ENCODE measurements around the gene VCPKMT.

DNA sequence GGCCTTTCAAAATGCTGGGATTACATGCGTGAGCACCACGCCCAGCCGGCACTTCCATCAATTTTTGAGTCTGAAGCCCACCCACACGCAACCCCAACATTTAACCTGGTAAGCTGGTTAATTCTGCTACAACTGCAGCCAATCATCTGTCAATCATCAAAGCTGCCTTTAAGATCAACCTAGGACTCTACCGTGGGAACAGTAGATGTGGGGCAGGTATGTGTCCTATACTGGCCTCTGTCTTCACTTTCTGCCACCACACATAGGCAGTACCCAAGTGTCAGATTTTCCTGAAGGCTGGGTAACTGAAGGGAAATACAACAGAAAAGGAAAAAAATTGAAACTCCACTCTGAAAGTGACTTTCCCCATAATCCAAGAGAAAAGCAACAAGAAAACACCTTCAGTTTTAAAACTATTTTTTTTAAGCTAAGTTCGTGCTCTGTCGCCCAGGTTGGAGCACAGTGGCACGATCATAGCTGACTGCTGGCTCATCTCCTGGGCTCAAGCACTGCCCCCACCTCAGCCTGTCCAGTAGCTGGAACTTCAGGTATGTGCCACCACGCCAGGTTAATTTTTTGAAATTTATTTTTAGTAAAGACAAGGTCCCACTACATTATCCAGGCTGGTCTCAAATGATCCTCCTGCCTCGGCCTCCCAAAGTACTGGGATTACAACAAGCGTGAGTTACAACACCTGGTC lies 22.2 kb downstream of the VCPKMT start:
- TF ChIP-seq EZH2 (IDR thresholded peaks at IDR 0.05) = no peak
- TF ChIP-seq, protein P1, sequence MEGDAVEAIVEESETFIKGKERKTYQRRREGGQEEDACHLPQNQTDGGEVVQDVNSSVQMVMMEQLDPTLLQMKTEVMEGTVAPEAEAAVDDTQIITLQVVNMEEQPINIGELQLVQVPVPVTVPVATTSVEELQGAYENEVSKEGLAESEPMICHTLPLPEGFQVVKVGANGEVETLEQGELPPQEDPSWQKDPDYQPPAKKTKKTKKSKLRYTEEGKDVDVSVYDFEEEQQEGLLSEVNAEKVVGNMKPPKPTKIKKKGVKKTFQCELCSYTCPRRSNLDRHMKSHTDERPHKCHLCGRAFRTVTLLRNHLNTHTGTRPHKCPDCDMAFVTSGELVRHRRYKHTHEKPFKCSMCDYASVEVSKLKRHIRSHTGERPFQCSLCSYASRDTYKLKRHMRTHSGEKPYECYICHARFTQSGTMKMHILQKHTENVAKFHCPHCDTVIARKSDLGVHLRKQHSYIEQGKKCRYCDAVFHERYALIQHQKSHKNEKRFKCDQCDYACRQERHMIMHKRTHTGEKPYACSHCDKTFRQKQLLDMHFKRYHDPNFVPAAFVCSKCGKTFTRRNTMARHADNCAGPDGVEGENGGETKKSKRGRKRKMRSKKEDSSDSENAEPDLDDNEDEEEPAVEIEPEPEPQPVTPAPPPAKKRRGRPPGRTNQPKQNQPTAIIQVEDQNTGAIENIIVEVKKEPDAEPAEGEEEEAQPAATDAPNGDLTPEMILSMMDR (IDR thresholded peaks at IDR 0.05) = no peak
- no peak for TF ChIP-seq EZH2phosphoT487 (IDR thresholded peaks at IDR 0.05)

Data from neural progenitor cell (in vitro differentiated cells).